AG04450 (cell line): ENCODE data around the gene IRF2. TPM values are rescaled to one million over a fixed set of nuclear protein-coding genes. Genes with fewer than 3 reads are reported as not detected.

Experiments
- CTCF ChIA-PET: fragments of 300-600, 350-600 bp; formaldehyde crosslinking; extraction: SDS; loops from one replicate; lab custom pipeline; 2022; ENCODE audit warnings: antibody characterized with exemption, inconsistent platforms; lab: Charles Lee
- POLR2A ChIA-PET: fragments of 350-600 bp; formaldehyde crosslinking; extraction: SDS; loops from one replicate; lab custom pipeline; 2021; ENCODE audit warnings: antibody characterized with exemption, inconsistent platforms; lab: Yijun Ruan, JAX
- DNase-seq: peaks from one replicate; pipeline ENCODE4 v3.0.0-alpha.2; 2011; ENCODE audit warnings: low read depth, low spot score
- H3K27ac ChIP-seq: one replicate; pipeline ENCODE4 v1.5.1; 2012; ENCODE audit warnings: low read depth, low read length, control low read depth
- H3K27me3 ChIP-seq: one replicate; pipeline ENCODE4 v1.6.0; 2012; ENCODE audit warnings: low read length; ENCODE audit not compliant: control insufficient read depth, insufficient read depth
- H3K4me3 ChIP-seq: 2 replicates; pipeline ENCODE4 v1.5.1; 2011; ENCODE audit warnings: mild to moderate bottlenecking, low read depth, low read length, control low read depth
- H3K9me3 ChIP-seq: 2 replicates; pipeline ENCODE4 v1.5.1; 2012; ENCODE audit warnings: low read length; ENCODE audit not compliant: control insufficient read depth, insufficient read depth
- CTCF ChIP-seq: IDR thresholded peaks from 2 replicates; pipeline ENCODE4 v1.5.1; 2011; ENCODE audit warnings: low read depth, low read length, control low read depth, inconsistent platforms
- polyA plus RNA-seq: library from polyadenylated mRNA; depleted of rRNA; stranded (reverse); fragments of >200 nt; gene quantifications from 2 replicates; pipeline ENCODE4 v1.2.3, GENCODE V29; 2011

Gene IRF2
- polyA plus RNA-seq, 1 experiment: 39.2 TPM

- ChIA-PET POLR2A (interaction anchor here (0.6 kb wide), 1 partner anchor 164 kb away, joined by 3 read pairs; no protein-coding TSS in a partner anchor), CTCF (no interaction called here)
- peak overlapping the region; percentile 68 for H3K27ac ChIP-seq
- H3K9me3 ChIP-seq: peaks cover 6% of the 10 kb centered on the region
- no peak for TF ChIP-seq CTCF
- DNase-seq: peak; percentile 54
- H3K4me3 ChIP-seq: no peak overlapping the region
- no peaks in the 10 kb centered on the region for H3K27me3 ChIP-seq
These were observed 119.2 kb downstream of the IRF2 start for GRCh38 chr4:184355111-184355604.

DNA sequence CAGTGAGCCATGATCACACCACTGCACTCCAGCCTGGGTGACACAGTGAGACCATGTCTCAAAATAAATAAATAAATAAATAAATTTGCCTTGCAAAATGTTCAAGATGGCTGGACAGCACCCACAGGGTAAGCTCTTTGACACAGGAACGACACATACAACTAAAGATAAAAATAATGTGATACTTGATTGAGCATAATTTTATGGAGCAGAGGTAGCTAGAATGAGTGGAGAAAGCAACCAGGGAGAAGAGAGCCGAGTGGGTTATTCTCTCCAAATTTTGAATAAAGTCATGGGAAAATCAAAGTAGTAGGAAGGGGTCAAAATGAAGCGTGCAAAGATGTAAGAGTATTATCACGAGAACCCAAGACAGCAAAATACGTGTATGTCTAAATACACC, 121.5 kb downstream of the IRF2 start:
- H3K9me3 ChIP-seq: peaks cover 6% of the 10 kb centered on the region
- H3K4me3 ChIP-seq: no peak overlapping the region
- no peak for TF ChIP-seq CTCF
- DNase-seq: no peak
- H3K27me3 ChIP-seq: no peaks in the 10 kb centered on the region
- CTCF ChIA-PET: no interaction called here
- POLR2A ChIA-PET: no interaction called here
- no peak overlapping the region for H3K27ac ChIP-seq

DNA sequence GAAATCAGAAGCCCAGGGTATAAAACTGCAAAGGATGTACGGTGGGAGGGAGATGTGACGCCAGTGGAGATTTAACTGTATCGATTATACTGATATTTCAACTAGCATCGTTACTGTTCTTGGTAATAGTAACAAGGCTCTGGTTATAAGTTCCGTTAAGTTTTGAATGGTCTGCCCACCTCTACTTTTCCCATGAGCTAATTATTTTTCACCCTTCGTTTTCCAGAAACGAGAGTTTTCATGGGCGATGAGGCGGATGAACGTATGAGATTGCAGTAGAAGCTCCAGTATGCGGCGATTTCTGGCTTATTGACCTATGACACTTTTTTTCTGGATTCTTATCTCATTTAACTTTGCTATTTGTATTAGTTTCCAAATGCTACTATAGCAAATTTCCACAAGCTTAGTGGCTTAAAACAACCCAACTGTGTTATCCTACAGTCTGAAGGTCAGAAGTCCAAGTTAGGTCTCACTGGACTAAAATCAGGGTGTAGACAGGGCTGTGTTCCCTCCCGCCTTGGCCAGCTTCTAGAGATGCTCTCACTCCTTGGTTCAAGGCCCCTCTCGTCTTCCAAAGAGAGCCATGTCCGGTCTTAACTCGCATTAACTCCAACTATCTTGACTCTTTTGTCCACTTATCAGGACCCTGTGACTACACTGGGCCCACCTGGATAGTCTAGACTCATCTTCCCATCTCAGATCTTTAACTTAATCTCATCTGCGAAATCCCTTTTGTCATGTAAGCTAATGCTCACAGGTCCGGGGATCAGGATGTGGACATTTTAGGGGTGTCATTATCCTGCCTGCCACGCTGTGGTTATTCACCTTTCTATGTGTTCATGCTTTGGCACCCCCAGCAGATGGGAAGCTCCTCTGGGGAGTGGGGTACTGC, 122.5 kb downstream of the IRF2 start:
- H3K9me3 ChIP-seq: no peaks in the 10 kb centered on the region; the same call in 1 of the 2 replicates
- POLR2A ChIA-PET: no interaction called here
- no peaks in the 10 kb centered on the region for H3K27me3 ChIP-seq
- CTCF ChIA-PET: no interaction called here
- no peak for DNase-seq
- H3K4me3 ChIP-seq: no peak overlapping the region
- H3K27ac ChIP-seq: no peak overlapping the region
- no peak for TF ChIP-seq CTCF

DNA sequence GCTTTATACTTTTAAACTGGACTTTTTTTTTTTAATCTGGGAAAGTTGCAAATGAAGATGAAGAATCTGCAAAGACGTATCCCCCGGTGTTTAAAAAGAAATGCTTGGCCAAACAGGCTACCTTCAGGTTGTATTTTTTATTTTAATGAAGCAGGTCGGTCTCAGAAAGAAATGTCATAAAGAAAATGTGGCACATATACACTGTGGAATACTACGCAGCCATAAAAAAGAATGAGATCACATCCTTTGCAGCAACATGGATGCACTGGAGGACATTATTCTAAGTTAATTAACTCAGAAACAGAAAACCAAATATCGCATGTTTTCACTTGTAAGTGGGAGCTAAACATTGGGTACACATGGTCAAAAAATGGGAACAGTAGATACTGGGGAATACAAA, 123.4 kb downstream of the IRF2 start:
- ChIA-PET POLR2A (no interaction called here), CTCF (no interaction called here)
- Histone ChIP-seq H3K9me3 (no peaks in the 10 kb centered on the region; the same call in 1 of the 2 replicates), H3K27ac (no peak overlapping the region), H3K27me3 (no peaks in the 10 kb centered on the region), H3K4me3 (no peak overlapping the region)
- no peak for DNase-seq
- TF ChIP-seq CTCF: no peak

DNA sequence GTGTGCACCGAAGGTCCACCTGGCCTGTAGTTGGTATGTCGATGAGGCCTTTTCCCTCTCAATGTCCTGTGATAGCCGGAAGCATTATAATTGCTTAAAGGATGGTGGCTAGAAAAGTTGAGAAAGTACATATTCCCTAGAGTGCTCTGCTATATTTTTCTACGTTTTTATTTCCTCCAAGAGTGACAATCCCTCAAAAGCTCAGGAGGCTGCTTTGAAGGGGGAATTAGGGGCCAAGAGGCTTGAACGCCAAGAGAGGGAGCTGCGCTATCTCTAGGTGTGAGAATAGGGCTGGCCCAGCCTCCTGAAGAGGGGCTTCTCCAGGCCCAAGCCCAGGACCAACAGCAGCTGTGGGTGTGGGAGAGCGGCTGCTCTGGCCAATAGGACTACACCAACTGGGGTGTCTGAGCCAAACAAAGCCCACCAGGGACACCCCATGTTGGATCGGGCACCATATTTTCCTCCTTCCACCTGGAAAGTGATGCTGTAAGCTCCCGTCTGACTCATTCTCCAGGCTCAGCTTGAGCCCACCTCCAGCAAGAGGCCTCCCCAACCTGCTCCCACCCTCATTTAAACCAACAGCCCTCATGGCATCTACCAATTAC, 124.0 kb downstream of the IRF2 start:
- Histone ChIP-seq H3K27ac (no peak overlapping the region), H3K9me3 (no peaks in the 10 kb centered on the region; the same call in 1 of the 2 replicates), H3K4me3 (no peak overlapping the region), H3K27me3 (no peaks in the 10 kb centered on the region)
- POLR2A ChIA-PET: no interaction called here
- TF ChIP-seq CTCF: no peak
- CTCF ChIA-PET: no interaction called here
- DNase-seq: no peak
